Neural cell (in vitro differentiated cells): ENCODE results near the gene MRPL12. TPM values are rescaled to one million over a fixed set of nuclear protein-coding genes. Genes with fewer than 3 reads are reported as not detected.

Experiments
- H2AFZ ChIP-seq: fragments of 200-600, 300-800 bp; sonication (generic), shearing (Covaris generic); 2 replicates; pipeline ENCODE4 v1.6.0; 2014; ENCODE audit warnings: low read depth, mild to moderate bottlenecking, antibody characterized with exemption, low read length, moderate library complexity
- H3F3A ChIP-seq: fragments of 200-600 bp; shearing (Covaris generic); 2 replicates; pipeline ENCODE4 v1.6.1; 2016; ENCODE audit warnings: mild to moderate bottlenecking, moderate library complexity, mixed read lengths, antibody characterized with exemption, low read length; ENCODE audit not compliant: insufficient read depth, poor library complexity, severe bottlenecking
- H3K27ac ChIP-seq: fragments of 200-600, 300-800 bp; sonication (generic), shearing (Covaris generic); 2 replicates; pipeline ENCODE4 v1.5.1; 2014; ENCODE audit warnings: mild to moderate bottlenecking, low read length, moderate library complexity
- H3K27me3 ChIP-seq: fragments of 300-800, 200-600 bp; sonication (generic), shearing (Covaris generic); 2 replicates; pipeline ENCODE4 v1.6.0; 2014; ENCODE audit warnings: mild to moderate bottlenecking, low read depth, low read length, moderate library complexity; ENCODE audit not compliant: insufficient read depth
- H3K36me3 ChIP-seq: fragments of 300-800, 200-600 bp; sonication (generic), shearing (Covaris generic); 2 replicates; pipeline ENCODE4 v1.5.1; 2014; ENCODE audit warnings: mild to moderate bottlenecking, antibody characterized with exemption, low read length, moderate library complexity; ENCODE audit not compliant: insufficient read depth
- H3K4me2 ChIP-seq: fragments of 300-800, 200-600 bp; sonication (generic), shearing (Covaris generic); 2 replicates; pipeline ENCODE4 v1.6.0; 2014; ENCODE audit warnings: mild to moderate bottlenecking, low read length
- H3K4me3 ChIP-seq: fragments of 300-800, 200-600 bp; sonication (generic), shearing (Covaris generic); 2 replicates; pipeline ENCODE4 v1.5.1; 2014; ENCODE audit warnings: mild to moderate bottlenecking, low read length, moderate library complexity
- H3K79me2 ChIP-seq: fragments of 200-600 bp; shearing (Covaris generic); replicated peaks from 2 replicates; pipeline ENCODE4 v1.6.0; 2014; ENCODE audit warnings: mild to moderate bottlenecking, low read length, moderate library complexity; ENCODE audit not compliant: insufficient read depth
- H3K9ac ChIP-seq: fragments of 300-800, 200-600 bp; sonication (generic), shearing (Covaris generic); 2 replicates; pipeline ENCODE4 v1.6.1; 2016; ENCODE audit warnings: mild to moderate bottlenecking, low read length, mixed read lengths
- H3K9me2 ChIP-seq: fragments of 200-600 bp; shearing (Covaris generic); 2 replicates; pipeline ENCODE4 v1.6.1; 2016; ENCODE audit warnings: mild to moderate bottlenecking, low read length, mixed read lengths; ENCODE audit not compliant: insufficient read depth
- H3K9me3 ChIP-seq: fragments of 200-600, 300-800 bp; sonication (generic), shearing (Covaris generic); 2 replicates; pipeline ENCODE4 v1.6.1; 2016; ENCODE audit warnings: mild to moderate bottlenecking, mixed run types, low read length, moderate library complexity, mixed read lengths
- H4K20me1 ChIP-seq: fragments of 200-600 bp; shearing (Covaris generic); 2 replicates; pipeline ENCODE4 v1.6.1; 2016; ENCODE audit warnings: mild to moderate bottlenecking, mixed run types; ENCODE audit not compliant: insufficient read depth
- EP300 ChIP-seq: fragments of 450-650 bp; conservative IDR thresholded peaks from 2 replicates; pipeline ENCODE4 v1.6.1; 2014; ENCODE audit warnings: antibody characterized with exemption, mild to moderate bottlenecking, moderate library complexity; ENCODE audit not compliant: poor library complexity, severe bottlenecking
- EZH2 ChIP-seq: fragments of 200-600, 300-800 bp; shearing (Covaris generic), sonication (generic); IDR thresholded peaks from 2 replicates; pipeline ENCODE4 v1.6.1; 2014; ENCODE audit warnings: antibody characterized with exemption, low read length, borderline replicate concordance, mild to moderate bottlenecking; ENCODE audit not compliant: insufficient read depth, poor library complexity, severe bottlenecking
- MXI1 ChIP-seq: fragments of 450-650 bp; conservative IDR thresholded peaks from 2 replicates; pipeline ENCODE4 v1.6.1; 2014; ENCODE audit warnings: antibody characterized with exemption, mild to moderate bottlenecking; ENCODE audit not compliant: poor library complexity, severe bottlenecking
- POLR2AphosphoS5 ChIP-seq: IDR thresholded peaks from 2 replicates; pipeline ENCODE4 v1.6.1; 2012
- RAD21 ChIP-seq: fragments of 450-650 bp; conservative IDR thresholded peaks from 2 replicates; pipeline ENCODE4 v1.6.1; 2014; ENCODE audit warnings: antibody characterized with exemption, mild to moderate bottlenecking, moderate library complexity
- SMC3 ChIP-seq: fragments of 450-650 bp; conservative IDR thresholded peaks from 2 replicates; pipeline ENCODE4 v1.6.1; 2014; ENCODE audit warnings: antibody characterized with exemption, mild to moderate bottlenecking, moderate library complexity; ENCODE audit not compliant: poor library complexity
- TAF1 ChIP-seq: IDR thresholded peaks from 2 replicates; pipeline ENCODE4 v1.6.1; 2012; ENCODE audit warnings: low read depth
- polyA plus RNA-seq: library from polyadenylated mRNA; depleted of rRNA; stranded (reverse); fragments of >200 nt; gene quantifications from 2 replicates; pipeline ENCODE4 v1.2.3, GENCODE V29; 2014
- small RNA-seq, 3 experiments: library from RNA; depleted of rRNA; stranded (forward); fragments of <200 nt; gene quantifications; one replicate each; pipeline ENCODE3, GENCODE V24; 2012
- TF ChIP-seq, protein P1 (sequence below): fragments of 450-650 bp; IDR thresholded peaks from 2 replicates; pipeline ENCODE4 v1.5.1; 2014; ENCODE audit warnings: antibody characterized with exemption, mild to moderate bottlenecking, moderate library complexity; ENCODE audit not compliant: poor library complexity, severe bottlenecking
- TF ChIP-seq, protein P2 (sequence below): IDR thresholded peaks from 2 replicates; pipeline ENCODE4 v1.6.1; 2012; ENCODE audit warnings: borderline replicate concordance

MRPL12 gene
- polyA plus RNA-seq, 1 donor from 2014 or later, result 10.4 TPM

DNA sequence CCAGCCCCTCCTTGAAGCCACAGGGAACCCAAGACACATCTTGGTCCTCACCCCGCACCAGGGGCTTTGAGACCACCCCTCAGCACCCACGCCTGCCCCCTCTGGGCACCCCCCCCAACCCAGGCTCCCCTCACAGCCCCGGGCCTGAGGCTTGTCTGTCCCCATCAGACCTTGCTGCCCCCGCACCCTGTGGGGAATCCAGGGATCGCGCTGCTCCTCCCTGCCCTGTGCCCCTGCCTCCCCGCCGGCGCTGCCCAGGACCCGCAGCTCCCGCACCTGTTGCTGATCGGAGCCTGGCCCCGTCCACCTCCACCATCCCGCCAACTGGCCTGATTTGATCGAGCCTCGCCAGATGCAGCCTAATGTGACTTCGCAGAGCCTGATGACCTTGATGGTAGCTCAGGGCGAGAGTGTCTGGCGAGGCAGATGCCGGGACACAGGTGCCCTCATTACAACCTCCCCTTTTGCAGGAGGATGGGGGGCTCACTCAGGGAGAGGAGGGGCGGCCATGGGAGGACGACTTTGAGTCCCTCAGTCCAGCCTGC, 38.0 kb downstream of the MRPL12 start:
- no peaks in the 10 kb centered on the region for H4K20me1 ChIP-seq
- no peak for TF ChIP-seq MXI1
- TF ChIP-seq POLR2AphosphoS5, result no peak
- no peak overlapping the region for H3K4me3 ChIP-seq
- H3K27me3 ChIP-seq, result no peaks in the 10 kb centered on the region
- H3K4me2 ChIP-seq, result no peak overlapping the region
- no peak overlapping the region for H3K9ac ChIP-seq
- no peaks in the 10 kb centered on the region for H3K9me3 ChIP-seq
- no peaks in the 10 kb centered on the region for H3K79me2 ChIP-seq
- no peak overlapping the region for H2AFZ ChIP-seq
- no peaks in the 10 kb centered on the region for H3K9me2 ChIP-seq
- H3K36me3 ChIP-seq, result no peaks in the 10 kb centered on the region
- no peak overlapping the region for H3K27ac ChIP-seq
- H3F3A ChIP-seq, result no peaks in the 10 kb centered on the region

DNA sequence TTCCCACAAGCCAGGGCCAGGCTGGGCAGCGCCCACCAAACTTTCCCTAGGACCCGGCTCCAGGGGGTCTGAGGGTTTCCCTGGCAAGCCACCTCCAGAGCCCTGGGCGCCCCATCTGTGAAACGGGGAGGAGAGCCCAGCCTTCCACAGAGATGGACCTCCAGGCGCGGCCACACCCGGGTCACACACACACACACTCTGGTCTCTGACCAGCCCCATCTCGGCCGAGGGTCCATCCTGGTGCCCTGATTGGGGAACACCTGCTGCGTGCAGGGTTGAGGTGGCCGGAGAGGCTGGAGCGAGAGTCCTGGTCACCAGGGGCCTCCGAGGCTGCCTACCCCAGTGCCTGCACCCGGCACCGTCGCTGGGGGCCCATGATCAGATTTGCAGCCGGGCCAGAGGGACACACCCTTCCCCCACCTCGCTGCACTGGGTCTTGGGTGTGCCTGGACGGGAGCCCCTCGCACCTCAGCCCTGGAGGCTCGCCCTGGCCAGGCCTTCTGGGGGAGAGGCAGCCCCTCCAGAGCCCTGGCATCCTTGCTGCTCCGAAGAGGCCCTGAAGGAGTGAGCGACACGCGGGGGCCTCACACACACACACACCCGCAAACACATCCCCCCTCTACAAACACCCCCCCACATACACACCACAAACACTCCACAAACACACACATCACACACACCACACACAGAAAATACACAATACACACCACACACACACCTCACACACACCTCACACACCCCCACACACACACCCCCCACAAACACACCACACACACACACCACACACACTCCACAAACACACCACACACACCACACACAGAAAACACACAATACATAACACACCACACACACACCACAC, 38.7 kb downstream of the MRPL12 start:
- Histone ChIP-seq H3K9ac (no peak overlapping the region), H3K4me2 (no peak overlapping the region), H3K27ac (no peak overlapping the region), H3K9me3 (no peaks in the 10 kb centered on the region), H3K79me2 (no peaks in the 10 kb centered on the region), H2AFZ (no peak overlapping the region), H3K36me3 (no peaks in the 10 kb centered on the region), H4K20me1 (no peaks in the 10 kb centered on the region), H3K4me3 (no peak overlapping the region), H3F3A (no peaks in the 10 kb centered on the region), H3K27me3 (no peaks in the 10 kb centered on the region), H3K9me2 (no peaks in the 10 kb centered on the region)
- TF ChIP-seq POLR2AphosphoS5, result no peak
- TF ChIP-seq MXI1, result no peak
- no peak for TF ChIP-seq EP300
- no peak for TF ChIP-seq RAD21
- TF ChIP-seq, protein P1, sequence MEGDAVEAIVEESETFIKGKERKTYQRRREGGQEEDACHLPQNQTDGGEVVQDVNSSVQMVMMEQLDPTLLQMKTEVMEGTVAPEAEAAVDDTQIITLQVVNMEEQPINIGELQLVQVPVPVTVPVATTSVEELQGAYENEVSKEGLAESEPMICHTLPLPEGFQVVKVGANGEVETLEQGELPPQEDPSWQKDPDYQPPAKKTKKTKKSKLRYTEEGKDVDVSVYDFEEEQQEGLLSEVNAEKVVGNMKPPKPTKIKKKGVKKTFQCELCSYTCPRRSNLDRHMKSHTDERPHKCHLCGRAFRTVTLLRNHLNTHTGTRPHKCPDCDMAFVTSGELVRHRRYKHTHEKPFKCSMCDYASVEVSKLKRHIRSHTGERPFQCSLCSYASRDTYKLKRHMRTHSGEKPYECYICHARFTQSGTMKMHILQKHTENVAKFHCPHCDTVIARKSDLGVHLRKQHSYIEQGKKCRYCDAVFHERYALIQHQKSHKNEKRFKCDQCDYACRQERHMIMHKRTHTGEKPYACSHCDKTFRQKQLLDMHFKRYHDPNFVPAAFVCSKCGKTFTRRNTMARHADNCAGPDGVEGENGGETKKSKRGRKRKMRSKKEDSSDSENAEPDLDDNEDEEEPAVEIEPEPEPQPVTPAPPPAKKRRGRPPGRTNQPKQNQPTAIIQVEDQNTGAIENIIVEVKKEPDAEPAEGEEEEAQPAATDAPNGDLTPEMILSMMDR, result no peak
- TF ChIP-seq SMC3, result no peak
- no peak for TF ChIP-seq EZH2
- TF ChIP-seq TAF1, result no peak
- TF ChIP-seq, protein P2, sequence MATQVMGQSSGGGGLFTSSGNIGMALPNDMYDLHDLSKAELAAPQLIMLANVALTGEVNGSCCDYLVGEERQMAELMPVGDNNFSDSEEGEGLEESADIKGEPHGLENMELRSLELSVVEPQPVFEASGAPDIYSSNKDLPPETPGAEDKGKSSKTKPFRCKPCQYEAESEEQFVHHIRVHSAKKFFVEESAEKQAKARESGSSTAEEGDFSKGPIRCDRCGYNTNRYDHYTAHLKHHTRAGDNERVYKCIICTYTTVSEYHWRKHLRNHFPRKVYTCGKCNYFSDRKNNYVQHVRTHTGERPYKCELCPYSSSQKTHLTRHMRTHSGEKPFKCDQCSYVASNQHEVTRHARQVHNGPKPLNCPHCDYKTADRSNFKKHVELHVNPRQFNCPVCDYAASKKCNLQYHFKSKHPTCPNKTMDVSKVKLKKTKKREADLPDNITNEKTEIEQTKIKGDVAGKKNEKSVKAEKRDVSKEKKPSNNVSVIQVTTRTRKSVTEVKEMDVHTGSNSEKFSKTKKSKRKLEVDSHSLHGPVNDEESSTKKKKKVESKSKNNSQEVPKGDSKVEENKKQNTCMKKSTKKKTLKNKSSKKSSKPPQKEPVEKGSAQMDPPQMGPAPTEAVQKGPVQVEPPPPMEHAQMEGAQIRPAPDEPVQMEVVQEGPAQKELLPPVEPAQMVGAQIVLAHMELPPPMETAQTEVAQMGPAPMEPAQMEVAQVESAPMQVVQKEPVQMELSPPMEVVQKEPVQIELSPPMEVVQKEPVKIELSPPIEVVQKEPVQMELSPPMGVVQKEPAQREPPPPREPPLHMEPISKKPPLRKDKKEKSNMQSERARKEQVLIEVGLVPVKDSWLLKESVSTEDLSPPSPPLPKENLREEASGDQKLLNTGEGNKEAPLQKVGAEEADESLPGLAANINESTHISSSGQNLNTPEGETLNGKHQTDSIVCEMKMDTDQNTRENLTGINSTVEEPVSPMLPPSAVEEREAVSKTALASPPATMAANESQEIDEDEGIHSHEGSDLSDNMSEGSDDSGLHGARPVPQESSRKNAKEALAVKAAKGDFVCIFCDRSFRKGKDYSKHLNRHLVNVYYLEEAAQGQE, result no peak

Small RNA genes within 50 kb of the gene (small RNA-seq; reads per million reads assigned to genes)
- 0 to 0.66 (median 0) reads per million in 3 experiments for gene MIR6786

Other genes starting within 250 kb of the MRPL12 start
- 8,273 and 9,187 TPM in 2 replicates for gene ACTG1, start 190.6 kb upstream of the MRPL12 start, polyA plus RNA-seq
- gene FSCN2, start 175.0 kb upstream of the MRPL12 start, polyA plus RNA-seq, result 3.6 and 4.8 TPM in 2 replicates
- 56.3 and 61.5 TPM in 2 replicates for gene FAAP100, start 151.0 kb upstream of the MRPL12 start, polyA plus RNA-seq
- gene NPLOC4, start 66.3 kb upstream of the MRPL12 start, polyA plus RNA-seq, result 32.3 and 42.9 TPM in 2 replicates
- not detected in 2 replicates for gene TSPAN10, start 66.2 kb upstream of the MRPL12 start, polyA plus RNA-seq
- gene PDE6G, start 46.8 kb upstream of the MRPL12 start, polyA plus RNA-seq, result not detected in 2 replicates
- gene OXLD1, start 36.8 kb upstream of the MRPL12 start, polyA plus RNA-seq, result 61.0 and 64.2 TPM in 2 replicates
- gene CCDC137, start 36.6 kb upstream of the MRPL12 start, polyA plus RNA-seq, result 12.2 and 16.1 TPM in 2 replicates
- 145 and 156 TPM in 2 replicates for gene ARL16, start 19.6 kb upstream of the MRPL12 start, polyA plus RNA-seq
- 81.1 and 97.2 TPM in 2 replicates for gene HGS, start 19.4 kb upstream of the MRPL12 start, polyA plus RNA-seq
- gene SLC25A10, start 8.9 kb downstream of the MRPL12 start, polyA plus RNA-seq, result 8.7 and 10.3 TPM in 2 replicates
- not detected in 2 replicates for gene GCGR, start 100.8 kb downstream of the MRPL12 start, polyA plus RNA-seq
- gene MCRIP1, start 129.9 kb downstream of the MRPL12 start, polyA plus RNA-seq, result 510 and 524 TPM in 2 replicates
- gene PPP1R27, start 131.7 kb downstream of the MRPL12 start, polyA plus RNA-seq, result not detected in 2 replicates
- gene P4HB, start 157.2 kb downstream of the MRPL12 start, polyA plus RNA-seq, result 82.8 and 99.2 TPM in 2 replicates
- 16.1 and 26.9 TPM in 2 replicates for gene ARHGDIA, start 168.0 kb downstream of the MRPL12 start, polyA plus RNA-seq
- 73.3 and 81.4 TPM in 2 replicates for gene ALYREF, start 188.2 kb downstream of the MRPL12 start, polyA plus RNA-seq
- 371 and 389 TPM in 2 replicates for gene ANAPC11, start 188.4 kb downstream of the MRPL12 start, polyA plus RNA-seq
- gene NPB, start 198.9 kb downstream of the MRPL12 start, polyA plus RNA-seq, result 1.3 and 1.7 TPM in 2 replicates
- gene PCYT2, start 208.0 kb downstream of the MRPL12 start, polyA plus RNA-seq, result 28.9 and 35.3 TPM in 2 replicates
- gene SIRT7, start 214.8 kb downstream of the MRPL12 start, polyA plus RNA-seq, result 44.5 and 54.4 TPM in 2 replicates
- 11.8 and 12.4 TPM in 2 replicates for gene MAFG, start 224.4 kb downstream of the MRPL12 start, polyA plus RNA-seq
- 41.7 and 61.0 TPM in 2 replicates for gene PYCR1, start 233.9 kb downstream of the MRPL12 start, polyA plus RNA-seq
- 1.1 and 1.2 TPM in 2 replicates for gene MYADML2, start 243.9 kb downstream of the MRPL12 start, polyA plus RNA-seq